Bronchial epithelial cell (primary cell): ENCODE results near the gene OR1I1. TPM values are rescaled to one million over a fixed set of nuclear protein-coding genes. Genes with fewer than 3 reads are reported as not detected.

Experiments used
- DNase-seq: peaks from one replicate; pipeline ENCODE4 v3.0.0-alpha.2; 2010; ENCODE audit warnings: low read depth
- FAIRE-seq: peaks from 2 replicates; lab custom pipeline; 2011; peaks lifted over from hg19 to GRCh38; lab: Jason Lieb, UNC
- H3K27me3 ChIP-seq: 2 replicates; pipeline ENCODE4 v1.5.1; 2011; ENCODE audit warnings: low read length; ENCODE audit not compliant: control insufficient read depth, insufficient read depth
- H3K36me3 ChIP-seq: 2 replicates; pipeline ENCODE4 v1.5.1; 2011; ENCODE audit warnings: low read length; ENCODE audit not compliant: control insufficient read depth, insufficient read depth
- H3K4me3 ChIP-seq: 2 replicates; pipeline ENCODE4 v1.5.1; 2011; ENCODE audit warnings: mild to moderate bottlenecking, low read depth, low read length, control low read depth
- total RNA-seq: library from RNA; depleted of rRNA; stranded (reverse); fragments of >200 nt; gene quantifications from 2 replicates; pipeline ENCODE4 v1.2.1, GENCODE V29; 2014
- TF ChIP-seq, protein P1 (sequence below): IDR thresholded peaks from 2 replicates; pipeline ENCODE4 v1.5.1; 2011; ENCODE audit warnings: mild to moderate bottlenecking, moderate library complexity, low read length, control low read depth, inconsistent platforms; ENCODE audit not compliant: insufficient read depth, severe bottlenecking

The OR1I1 gene
- total RNA-seq, 1 donor from 2014 or later, result not detected

DNA sequence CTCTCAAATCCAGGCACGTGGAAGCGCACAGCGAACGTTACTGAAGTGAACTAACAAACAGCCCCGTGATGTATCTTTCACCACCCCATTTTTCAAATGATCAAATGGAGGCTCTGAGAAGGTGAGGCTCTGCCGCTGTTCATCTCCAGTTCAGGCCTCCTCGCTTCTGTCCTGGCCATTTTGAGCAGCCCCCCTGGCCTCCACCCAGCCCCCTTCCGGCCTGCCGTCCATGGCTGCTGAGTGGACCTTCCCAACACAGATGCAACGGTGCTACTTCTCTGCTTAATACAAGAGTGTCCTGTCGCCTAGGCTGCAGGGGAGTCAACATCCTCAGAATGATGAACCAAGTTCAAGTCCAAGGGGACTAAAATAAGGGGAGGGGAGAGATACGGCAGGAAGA lies 34.8 kb downstream of the OR1I1 start:
- TF ChIP-seq, protein P1, sequence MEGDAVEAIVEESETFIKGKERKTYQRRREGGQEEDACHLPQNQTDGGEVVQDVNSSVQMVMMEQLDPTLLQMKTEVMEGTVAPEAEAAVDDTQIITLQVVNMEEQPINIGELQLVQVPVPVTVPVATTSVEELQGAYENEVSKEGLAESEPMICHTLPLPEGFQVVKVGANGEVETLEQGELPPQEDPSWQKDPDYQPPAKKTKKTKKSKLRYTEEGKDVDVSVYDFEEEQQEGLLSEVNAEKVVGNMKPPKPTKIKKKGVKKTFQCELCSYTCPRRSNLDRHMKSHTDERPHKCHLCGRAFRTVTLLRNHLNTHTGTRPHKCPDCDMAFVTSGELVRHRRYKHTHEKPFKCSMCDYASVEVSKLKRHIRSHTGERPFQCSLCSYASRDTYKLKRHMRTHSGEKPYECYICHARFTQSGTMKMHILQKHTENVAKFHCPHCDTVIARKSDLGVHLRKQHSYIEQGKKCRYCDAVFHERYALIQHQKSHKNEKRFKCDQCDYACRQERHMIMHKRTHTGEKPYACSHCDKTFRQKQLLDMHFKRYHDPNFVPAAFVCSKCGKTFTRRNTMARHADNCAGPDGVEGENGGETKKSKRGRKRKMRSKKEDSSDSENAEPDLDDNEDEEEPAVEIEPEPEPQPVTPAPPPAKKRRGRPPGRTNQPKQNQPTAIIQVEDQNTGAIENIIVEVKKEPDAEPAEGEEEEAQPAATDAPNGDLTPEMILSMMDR, result no peak
- peaks cover 29% of the 10 kb centered on the region for H3K36me3 ChIP-seq
- FAIRE-seq (no peak), DNase-seq (no peak)
- no peak overlapping the region for H3K4me3 ChIP-seq
- no peaks in the 10 kb centered on the region for H3K27me3 ChIP-seq

DNA sequence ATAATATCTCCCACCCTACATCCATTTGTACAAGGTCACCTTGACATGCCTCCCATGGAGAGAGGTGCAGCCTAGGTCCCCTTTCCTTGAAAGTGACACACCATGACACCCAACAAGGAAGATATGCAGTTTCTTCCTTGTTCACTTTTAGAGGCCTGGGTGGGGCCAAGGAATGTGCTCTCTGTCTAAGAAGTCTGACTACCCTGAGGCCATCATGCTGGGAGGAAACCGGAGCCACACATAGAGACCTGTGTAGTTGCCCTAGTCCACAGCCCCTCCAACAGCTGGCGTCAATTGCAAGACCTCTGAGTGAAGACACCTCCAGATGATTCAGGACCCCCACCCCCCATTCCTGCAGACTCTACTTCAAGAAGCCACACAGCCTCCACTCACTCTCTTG lies 36.2 kb downstream of the OR1I1 start:
- DNase-seq (no peak), FAIRE-seq (no peak)
- Histone ChIP-seq H3K27me3 (no peaks in the 10 kb centered on the region), H3K36me3 (peaks cover 32% of the 10 kb centered on the region), H3K4me3 (no peak overlapping the region)
- TF ChIP-seq, protein P1, result no peak

DNA sequence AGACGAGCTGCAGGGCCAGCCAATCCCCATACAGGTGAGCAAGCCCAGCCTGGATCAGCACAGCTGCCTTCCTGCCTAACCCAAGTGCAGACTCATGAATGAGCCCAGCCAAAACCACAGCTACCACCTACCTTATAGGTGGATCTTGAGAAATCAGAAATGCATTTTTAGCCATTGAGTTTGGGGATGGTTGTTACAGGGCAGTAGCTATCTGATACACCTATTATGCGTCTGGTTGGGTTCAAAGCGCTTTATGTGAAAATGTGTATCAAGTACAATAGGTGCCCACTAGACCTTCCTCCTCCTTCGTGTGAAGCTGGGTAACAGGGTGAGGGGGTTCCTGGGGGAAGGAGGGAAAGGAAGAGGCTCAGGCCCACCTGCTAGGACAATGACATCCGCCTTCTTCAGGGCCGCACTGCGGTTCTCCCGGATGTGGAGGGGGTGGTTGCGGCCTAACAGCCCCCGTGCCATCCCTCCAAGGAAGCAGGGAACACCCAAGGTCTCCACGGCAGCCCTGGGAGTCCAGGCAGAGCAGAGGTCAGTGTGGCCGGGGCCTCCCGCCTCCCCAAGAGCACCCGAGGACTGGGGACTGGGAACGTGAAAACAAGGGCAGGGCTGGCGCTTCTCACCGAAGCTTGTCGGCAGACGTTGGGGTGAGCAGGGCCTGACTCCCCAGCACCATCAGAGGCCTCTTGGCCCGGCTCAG lies 36.9 kb downstream of the OR1I1 start:
- TF ChIP-seq, protein P1, result no peak
- peaks cover 31% of the 10 kb centered on the region for H3K36me3 ChIP-seq
- FAIRE-seq, result no peak
- no peak for DNase-seq
- H3K4me3 ChIP-seq, result no peak overlapping the region
- H3K27me3 ChIP-seq, result no peaks in the 10 kb centered on the region

DNA sequence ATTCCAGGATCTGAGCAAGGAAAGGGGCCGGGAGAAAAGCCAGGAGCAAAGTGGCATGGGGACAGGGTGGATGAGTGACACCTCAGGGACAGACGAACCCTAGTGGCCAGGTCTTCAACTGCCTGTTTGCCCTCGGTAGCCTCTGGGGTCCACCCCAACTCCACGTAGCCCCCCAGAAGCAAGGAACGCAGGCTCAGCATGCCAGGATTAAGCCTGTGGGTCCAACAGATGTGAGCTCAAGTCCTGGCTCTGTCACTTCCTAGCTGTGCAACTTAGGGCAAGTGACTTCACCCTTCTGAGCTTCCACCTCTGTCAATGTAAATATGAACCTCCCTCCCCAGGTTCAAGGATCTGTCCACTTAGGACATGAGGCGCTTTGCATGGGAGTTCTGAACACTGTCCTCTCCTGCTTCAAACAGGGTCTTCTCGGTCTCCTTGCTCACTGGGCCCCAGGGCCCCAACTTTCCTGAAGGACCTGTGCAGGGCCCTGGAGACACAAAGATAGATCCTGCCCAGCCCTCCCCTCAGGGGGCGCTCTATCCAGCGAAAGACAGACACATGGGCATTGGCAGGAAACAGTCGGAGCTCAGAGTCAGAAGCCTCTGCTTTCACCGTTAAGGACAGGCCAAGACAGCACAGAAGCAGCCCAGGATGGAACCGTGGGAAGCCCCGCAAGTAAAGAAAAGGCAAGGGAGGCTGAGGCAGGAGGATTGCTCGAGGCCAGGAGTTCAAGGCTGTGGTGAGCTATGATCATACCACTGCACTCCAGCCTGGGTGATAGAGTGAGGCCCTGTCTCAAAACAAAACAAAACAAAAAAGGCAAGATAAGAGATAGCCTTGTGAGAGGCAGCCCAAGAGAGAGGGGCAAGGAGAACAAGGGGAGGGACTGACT lies 38.4 kb downstream of the OR1I1 start:
- DNase-seq, result no peak
- Histone ChIP-seq H3K27me3 (no peaks in the 10 kb centered on the region), H3K4me3 (no peak overlapping the region), H3K36me3 (peaks cover 30% of the 10 kb centered on the region)
- peak; percentile 86 for FAIRE-seq
- TF ChIP-seq, protein P1, result no peak

DNA sequence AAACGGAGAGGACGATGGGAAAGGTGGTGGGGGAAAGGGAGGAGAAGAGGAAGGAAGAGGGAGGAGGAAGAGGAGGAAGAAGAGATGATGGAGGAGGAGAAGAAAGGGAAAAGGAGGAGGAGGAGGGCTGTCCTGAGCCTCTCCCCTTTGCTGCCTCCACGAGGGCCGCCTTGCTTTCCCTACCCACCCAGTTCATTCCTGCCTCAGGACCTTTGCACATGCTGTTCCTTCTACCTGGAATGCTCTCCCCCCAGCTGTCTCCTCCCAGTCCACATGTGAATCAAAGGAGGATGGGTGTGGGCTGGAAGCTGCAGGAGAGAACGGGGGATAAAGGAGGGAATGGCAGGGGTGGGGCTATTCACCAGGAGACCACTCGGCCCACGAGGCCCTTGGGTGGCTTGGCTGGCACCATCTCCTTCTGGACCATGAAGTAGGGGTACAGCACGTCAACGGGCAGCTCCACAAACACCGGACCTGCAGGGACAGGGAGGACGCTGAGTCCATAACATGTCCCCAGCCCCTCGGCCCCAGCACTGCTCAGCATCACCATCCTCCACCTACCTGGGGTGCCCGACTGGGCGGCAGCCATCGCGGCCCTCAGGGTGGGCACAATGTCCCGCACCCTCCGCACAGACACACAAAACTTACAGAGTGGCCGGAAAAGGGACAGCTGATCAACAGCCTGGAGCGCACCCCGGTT lies 40.5 kb downstream of the OR1I1 start:
- H3K27me3 ChIP-seq, result no peaks in the 10 kb centered on the region
- H3K4me3 ChIP-seq, result no peak overlapping the region
- FAIRE-seq, result no peak
- H3K36me3 ChIP-seq, result peaks cover 23% of the 10 kb centered on the region
- TF ChIP-seq, protein P1, result no peak
- no peak for DNase-seq
